Naive B cell (primary cell): ENCODE data around the gene ENDOG. TPM values are rescaled to one million over a fixed set of nuclear protein-coding genes. Genes with fewer than 3 reads are reported as not detected.
"Not testable (repeated sequence)": the region's sequence is repeated elsewhere in the genome, so short reads cannot be mapped to it uniquely, and the experiment has no call there.

Experiments used
- ATAC-seq, 2 donors: fragments of 150-1000 bp; cut with Tn5 transposase; 2 replicates each; pipeline ENCODE4 v1.10.0; 2021; ENCODE audit warnings: low read depth in 2 of 2, mild to moderate bottlenecking in 2 of 2, moderate library complexity in 2 of 2
- DNase-seq: peaks from one replicate; pipeline ENCODE4 v3.0.0; 2022
- H3K27ac Mint-ChIP-seq, 6 donors: one replicate each; pipeline ENCODE4 v1.8.0; 2020 to 2022; ENCODE audit warnings: mild to moderate bottlenecking in 6 of 6, mixed read lengths in 6 of 6, moderate library complexity in 5 of 6, inconsistent platforms in 2 of 6
- H3K27me3 Mint-ChIP-seq, 3 donors: one replicate each; pipeline ENCODE4 v1.8.0; 2021 to 2022; ENCODE audit warnings: mixed read lengths in 3 of 3, mild to moderate bottlenecking in 1 of 3
- H3K36me3 Mint-ChIP-seq, 2 donors: one replicate each; pipeline ENCODE4 v1.8.0; 2020 to 2022; ENCODE audit warnings: mixed read lengths in 2 of 2, inconsistent platforms in 1 of 2, mild to moderate bottlenecking in 1 of 2
- H3K4me1 Mint-ChIP-seq, 3 donors: one replicate each; pipeline ENCODE4 v1.8.0; 2020 to 2022; ENCODE audit warnings: mixed read lengths in 3 of 3, inconsistent platforms in 1 of 3, mild to moderate bottlenecking in 1 of 3, moderate library complexity in 1 of 3
- H3K4me3 Mint-ChIP-seq, 8 donors: one replicate each; pipeline ENCODE4 v1.8.0; 2020 to 2022; ENCODE audit warnings: mild to moderate bottlenecking in 8 of 8, mixed read lengths in 8 of 8, moderate library complexity in 8 of 8, inconsistent platforms in 2 of 8
- H3K9me3 Mint-ChIP-seq, 7 donors: one replicate each; pipeline ENCODE4 v1.8.0; 2020 to 2022; ENCODE audit warnings: mixed read lengths in 7 of 7, mild to moderate bottlenecking in 5 of 7, inconsistent platforms in 2 of 7, moderate library complexity in 1 of 7
- polyA plus RNA-seq, 6 donors: library from polyadenylated mRNA; unstranded; fragments of 300-500 nt; fragmentation: Illumina TruSeq; gene quantifications; one replicate each; pipeline ENCODE4 v1.2.3, GENCODE V29; 2021; ENCODE audit warnings: low read depth in 6 of 6

Gene ENDOG
- polyA plus RNA-seq = 10 to 100 TPM in 4 of 6 donors, 1 to 10 TPM in 2; 5.0 to 17.8 (median 14.7) TPM

GRCh38 chr9:128818099-128818838 lies at the start of gene ENDOG:
Gene ENDOG, plus strand, starts transcription at chr9:128818500. Its CDS starts 185 bp downstream, at chr9:128818685.
- peak within 1 kb of the TSS; percentile 61 to 91 (median 76) for H3K27ac Mint-ChIP-seq
- ATAC-seq = peak; percentile 91

DNA sequence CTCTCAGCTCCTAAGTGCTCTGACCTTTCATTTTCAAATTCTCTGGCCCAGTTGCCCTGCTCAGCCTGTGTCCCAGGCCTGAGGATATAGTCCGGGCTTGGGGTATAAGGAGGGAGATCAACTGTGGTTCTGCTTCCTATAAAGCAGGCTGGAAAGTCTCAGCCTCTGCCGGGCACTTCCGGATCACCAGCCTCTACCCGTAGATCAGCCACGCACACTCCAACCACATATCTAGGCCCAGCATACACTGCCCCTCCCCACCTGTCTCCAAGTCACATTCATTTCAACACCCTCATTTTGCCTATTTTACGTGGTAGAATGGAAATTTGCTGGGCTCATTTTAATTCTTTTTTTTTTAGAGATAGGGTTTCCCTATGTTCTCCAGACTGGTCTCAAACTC lies 49.7 kb upstream of the ENDOG start:
- Mint-ChIP-seq H3K4me3 (peak overlapping the region in 3 of 8 donors; percentile 29 to 70 (median 35)), H3K9me3 (no peaks in the 10 kb centered on the region), H3K36me3 (no peaks in the 10 kb centered on the region), H3K4me1 (peaks cover 38 to 58% (median 51%) of the 10 kb centered on the region in 3 donors), H3K27me3 (no peaks in the 10 kb centered on the region), H3K27ac (peak overlapping the region in 4 of 6 donors; percentile 33 to 98 (median 70))
- DNase-seq (no peak), ATAC-seq (no peak)

More at GRCh38 chr9:128818099-128818838, at the start of gene ENDOG:
- H3K27me3 Mint-ChIP-seq = no peaks in the 10 kb centered on the region
- H3K4me1 Mint-ChIP-seq = peaks cover 16 to 21% (median 18%) of the 10 kb centered on the region in 3 donors
- H3K4me3 Mint-ChIP-seq = peak within 1 kb of the TSS; percentile 81 to 95 (median 90)
- DNase-seq = peak; percentile 97
- H3K36me3 Mint-ChIP-seq = no peaks in the 10 kb centered on the region
- no peaks in the 10 kb centered on the region for H3K9me3 Mint-ChIP-seq

GRCh38 chr9:128770286-128771030 lies 47.8 kb upstream of the ENDOG start:
- DNase-seq (no peak), ATAC-seq (no peak)
- no peaks in the 10 kb centered on the region for H3K9me3 Mint-ChIP-seq
- H3K27me3 Mint-ChIP-seq = no peaks in the 10 kb centered on the region
- peaks cover 0 to 8% of the 10 kb centered on the region in 2 donors for H3K36me3 Mint-ChIP-seq
- H3K27ac Mint-ChIP-seq = peak overlapping the region; percentile 96 to 98 (median 96)
- H3K4me3 Mint-ChIP-seq = peak overlapping the region; percentile 94 to 97 (median 96)
- peaks cover 28 to 50% (median 39%) of the 10 kb centered on the region in 3 donors for H3K4me1 Mint-ChIP-seq

- Mint-ChIP-seq H3K4me3 (peak overlapping the region; percentile 94 to 97 (median 96)), H3K27me3 (no peaks in the 10 kb centered on the region)
- peak; percentile 19 for DNase-seq
These were observed 47.1 kb upstream of the ENDOG start for GRCh38 chr9:128771094-128771721.

GRCh38 chr9:128771745-128772519 lies 46.4 kb upstream of the ENDOG start, which contains the start of gene ZER1:
Gene ZER1, minus strand, starts transcription at chr9:128771927. Its CDS starts 16,362 bp downstream, at chr9:128755565.
- ATAC-seq = peak; percentile 93 to 94
- H3K27me3 Mint-ChIP-seq = no peaks in the 10 kb centered on the region
- peak; percentile 93 for DNase-seq
- no peaks in the 10 kb centered on the region for H3K9me3 Mint-ChIP-seq
- H3K4me1 Mint-ChIP-seq = peaks cover 24 to 46% (median 36%) of the 10 kb centered on the region in 3 donors
- peak within 1 kb of the TSS; percentile 94 to 97 (median 96) for H3K4me3 Mint-ChIP-seq
- peak within 1 kb of the TSS; percentile 96 to 98 (median 98) for H3K27ac Mint-ChIP-seq
- H3K36me3 Mint-ChIP-seq = peaks cover 0 to 8% of the 10 kb centered on the region in 2 donors

More at GRCh38 chr9:128771094-128771721, 47.1 kb upstream of the ENDOG start:
- Mint-ChIP-seq H3K4me1 (peaks cover 27 to 49% (median 36%) of the 10 kb centered on the region in 3 donors), H3K9me3 (no peaks in the 10 kb centered on the region), H3K36me3 (peaks cover 0 to 8% of the 10 kb centered on the region in 2 donors), H3K27ac (peak overlapping the region; percentile 96 to 98 (median 96))
- ATAC-seq = peak; percentile 12 to 13

DNA sequence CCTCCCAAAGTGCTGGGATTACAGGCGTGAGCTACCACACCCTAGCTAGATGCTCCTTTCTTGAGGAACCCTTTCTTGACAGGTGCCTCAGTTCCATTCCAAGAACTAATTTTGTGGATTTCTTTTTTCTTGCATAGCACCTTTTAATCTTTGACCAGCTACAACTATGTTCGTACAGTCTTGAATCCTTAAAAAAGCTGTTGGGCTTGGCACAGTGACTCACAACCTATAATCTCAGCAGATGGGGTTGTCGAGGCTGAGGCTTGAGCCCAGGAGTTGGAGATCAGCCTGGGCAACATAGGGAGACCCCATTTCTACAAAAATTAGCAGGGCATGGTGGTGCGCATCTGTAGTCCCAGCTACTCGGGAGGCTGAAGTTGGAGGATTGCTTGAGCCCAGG lies 45.3 kb upstream of the ENDOG start:
- H3K36me3 Mint-ChIP-seq = peaks cover 0 to 8% of the 10 kb centered on the region in 2 donors
- H3K4me1 Mint-ChIP-seq = peaks cover 19 to 36% (median 27%) of the 10 kb centered on the region in 3 donors
- no peaks in the 10 kb centered on the region for H3K27me3 Mint-ChIP-seq
- peak overlapping the region in 5 of 6 donors; percentile 36 to 98 (median 97) for H3K27ac Mint-ChIP-seq
- ATAC-seq = no peak
- H3K4me3 Mint-ChIP-seq = peak overlapping the region in 7 of 8 donors; percentile 42 to 97 (median 95)
- H3K9me3 Mint-ChIP-seq = no peaks in the 10 kb centered on the region
- no peak for DNase-seq

DNA sequence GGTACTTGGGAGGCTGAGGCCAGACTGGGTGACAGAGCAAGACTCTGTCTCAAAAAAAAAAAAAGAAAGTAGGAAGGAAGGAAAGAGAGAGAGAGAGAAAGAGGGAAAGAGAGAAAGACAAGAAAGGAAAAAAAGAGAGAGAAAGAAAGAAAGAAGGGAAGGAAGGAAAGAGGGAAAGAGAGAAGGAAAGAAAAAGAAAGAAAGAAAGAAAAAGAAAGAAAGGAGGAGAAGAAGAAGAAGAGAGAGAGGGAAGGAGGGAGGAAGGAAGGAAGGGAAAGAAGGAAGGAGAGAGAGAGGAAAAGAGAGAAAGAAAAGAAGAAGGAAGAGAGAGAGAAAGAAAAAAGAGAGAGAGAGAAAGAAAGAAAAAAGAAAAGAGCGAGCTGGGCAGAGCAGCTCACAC lies 43.5 kb upstream of the ENDOG start:
- Mint-ChIP-seq H3K4me3 (no peak overlapping the region), H3K4me1 (peaks cover 15 to 27% (median 15%) of the 10 kb centered on the region in 3 donors), H3K9me3 (no peaks in the 10 kb centered on the region), H3K36me3 (peaks cover 0 to 8% of the 10 kb centered on the region in 2 donors), H3K27ac (no peak overlapping the region), H3K27me3 (no peaks in the 10 kb centered on the region)
- no peak for ATAC-seq
- no peak for DNase-seq

GRCh38 chr9:128780093-128780492 lies 38.2 kb upstream of the ENDOG start:
- H3K4me1 Mint-ChIP-seq = peaks cover 5 to 17% (median 12%) of the 10 kb centered on the region in 3 donors
- not testable (repeated sequence) for H3K9me3 Mint-ChIP-seq, DNase-seq, H3K27me3 Mint-ChIP-seq, H3K4me3 Mint-ChIP-seq, H3K27ac Mint-ChIP-seq, ATAC-seq, H3K36me3 Mint-ChIP-seq

DNA sequence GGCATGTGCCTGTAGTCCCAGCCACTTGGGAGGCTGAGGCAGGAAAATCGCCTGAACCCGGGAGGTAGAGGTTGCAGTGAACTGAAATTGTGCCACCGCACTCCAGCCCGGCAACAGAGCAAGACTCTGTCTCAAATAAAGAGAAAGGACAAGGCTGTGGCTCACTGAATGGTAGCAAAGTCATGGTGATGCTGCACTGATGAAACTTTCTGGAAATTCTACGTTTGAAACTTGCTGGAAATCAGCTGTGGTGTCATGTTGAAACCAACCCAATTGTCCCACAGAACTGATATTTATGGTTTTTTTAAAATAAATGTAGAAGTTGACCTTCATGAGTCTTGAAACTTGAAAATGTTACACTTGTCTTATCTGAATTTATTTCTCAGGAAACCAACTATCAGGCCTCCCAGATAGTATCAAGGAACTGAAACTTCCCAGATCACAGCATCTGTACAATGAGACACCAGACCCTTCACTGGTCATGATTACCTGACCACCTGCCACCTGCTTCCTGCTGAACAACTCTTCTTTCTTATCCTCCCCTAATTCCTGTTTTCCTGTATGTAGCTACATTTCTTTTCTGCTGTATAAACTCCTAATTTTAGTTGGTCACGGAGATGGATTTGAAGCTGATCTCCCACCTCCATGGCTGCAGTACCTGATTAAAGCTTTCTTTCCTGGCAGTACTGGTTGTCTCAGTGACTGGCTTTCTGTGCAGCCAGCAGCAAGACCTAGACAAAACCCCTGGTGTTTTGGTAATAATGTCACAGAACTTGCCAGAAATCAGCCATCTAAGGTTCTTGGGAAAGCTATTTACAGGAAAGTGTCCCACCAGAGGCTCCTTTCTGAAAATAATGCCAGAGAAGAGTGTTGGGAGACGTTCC lies 36.9 kb upstream of the ENDOG start:
- H3K4me3 Mint-ChIP-seq = peak overlapping the region in 6 of 8 donors; percentile 26 to 68 (median 41)
- H3K9me3 Mint-ChIP-seq = peaks cover 0 to 6% (median 0%) of the 10 kb centered on the region in 7 donors
- ATAC-seq (peak; percentile 68 to 74), DNase-seq (peak; percentile 24)
- H3K4me1 Mint-ChIP-seq = peaks cover 5 to 20% (median 12%) of the 10 kb centered on the region in 3 donors
- H3K27me3 Mint-ChIP-seq = no peaks in the 10 kb centered on the region
- peaks cover 0 to 7% of the 10 kb centered on the region in 2 donors for H3K36me3 Mint-ChIP-seq
- H3K27ac Mint-ChIP-seq = peak overlapping the region in 5 of 6 donors; percentile 24 to 90 (median 60)

- peaks cover 12 to 25% (median 20%) of the 10 kb centered on the region in 3 donors for H3K4me1 Mint-ChIP-seq
- peaks cover 0 to 6% (median 0%) of the 10 kb centered on the region in 7 donors for H3K9me3 Mint-ChIP-seq
- DNase-seq (no peak), ATAC-seq (no peak)
- H3K27ac Mint-ChIP-seq = no peak overlapping the region
- H3K36me3 Mint-ChIP-seq = peaks cover 0 to 7% of the 10 kb centered on the region in 2 donors
- H3K4me3 Mint-ChIP-seq = no peak overlapping the region
- no peaks in the 10 kb centered on the region for H3K27me3 Mint-ChIP-seq
These were observed 35.6 kb upstream of the ENDOG start for GRCh38 chr9:128782669-128783068.

DNA sequence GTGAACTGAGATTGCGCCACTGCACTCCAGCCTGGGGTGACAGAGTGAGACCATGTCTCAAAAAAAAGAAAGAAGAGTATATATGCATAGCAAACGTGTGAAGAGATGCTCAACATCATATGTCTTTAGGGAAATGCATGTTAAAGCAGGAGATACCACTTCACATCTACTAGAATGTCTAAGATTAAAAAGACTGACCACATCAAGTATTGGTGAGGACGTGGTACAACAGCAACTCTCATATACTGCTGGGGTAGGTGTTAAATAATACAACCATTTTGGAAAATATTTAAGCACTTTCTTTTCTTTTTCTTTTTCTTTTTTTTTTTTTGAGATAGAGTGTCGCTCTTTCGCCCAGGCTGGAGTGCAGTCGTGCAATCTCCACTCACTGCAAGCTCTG lies 32.9 kb upstream of the ENDOG start:
- peaks cover 21 to 39% (median 29%) of the 10 kb centered on the region in 3 donors for H3K4me1 Mint-ChIP-seq
- H3K4me3 Mint-ChIP-seq = peak overlapping the region in 6 of 8 donors; percentile 9 to 77 (median 38)
- ATAC-seq = no peak
- H3K27me3 Mint-ChIP-seq = no peaks in the 10 kb centered on the region
- no peak for DNase-seq
- peak overlapping the region in 2 of 6 donors; percentile 70 to 74 for H3K27ac Mint-ChIP-seq
- peaks cover 0 to 6% (median 0%) of the 10 kb centered on the region in 7 donors for H3K9me3 Mint-ChIP-seq
- peaks cover 0 to 7% of the 10 kb centered on the region in 2 donors for H3K36me3 Mint-ChIP-seq
